Heart left ventricle (tissue), 16 donors: ENCODE results near the gene TIAM2. TPM values are rescaled to one million over a fixed set of nuclear protein-coding genes. Genes with fewer than 3 reads are reported as not detected.

Experiments
- ATAC-seq, 4 donors: fragments of 200-7000 bp; cut with Tn5 transposase; one replicate each; pipeline ENCODE4 v1.9.1; 2020 to 2022; ENCODE audit warnings: moderate library complexity in 4 of 4, mild to moderate bottlenecking in 3 of 4, moderate number of reproducible peaks in 1 of 4
- DNase-seq, 5 donors: peaks; one replicate each; pipeline ENCODE4 v3.0.0-alpha.2; 2020
- H3K27ac ChIP-seq, 12 donors: fragments of 200-600 bp; sonication (generic) in 4 of 12; one replicate each; pipeline versions ENCODE4 v1.5.0 to v1.8.0; 2016 to 2022; ENCODE audit warnings: mild to moderate bottlenecking in 2 of 12
- H3K27me3 ChIP-seq, 9 donors: fragments of 200-600 bp; sonication (generic) in 2 of 9; one replicate each; pipeline versions ENCODE4 v1.5.1 to v1.8.0; 2016 to 2022; ENCODE audit warnings: mild to moderate bottlenecking in 3 of 9
- H3K36me3 ChIP-seq, 9 donors: fragments of 200-600 bp; sonication (generic) in 2 of 9; one replicate each; pipeline versions ENCODE4 v1.5.0 to v1.8.0; 2018 to 2022; ENCODE audit warnings: mild to moderate bottlenecking in 2 of 9
- H3K4me1 ChIP-seq, 12 donors: fragments of 200-600 bp; sonication (generic) in 4 of 12; one replicate each; pipeline versions ENCODE4 v1.5.0 to v1.8.0; 2016 to 2022; ENCODE audit warnings: mild to moderate bottlenecking in 3 of 12
- H3K4me3 ChIP-seq, 12 donors: fragments of 200-600 bp; sonication (generic) in 4 of 12; one replicate each; pipeline versions ENCODE4 v1.5.0 to v1.8.0; 2017 to 2022; ENCODE audit warnings: mild to moderate bottlenecking in 9 of 12, moderate library complexity in 4 of 12
- H3K9me3 ChIP-seq, 12 donors: fragments of 200-600 bp; sonication (generic) in 4 of 12; one replicate each; pipeline versions ENCODE4 v1.5.0 to v1.8.0; 2016 to 2022; ENCODE audit warnings: mild to moderate bottlenecking in 1 of 12
- CTCF ChIP-seq, 12 donors: fragments of 200-600 bp; sonication (generic) in 4 of 12; IDR thresholded peaks; one replicate each; pipeline versions ENCODE4 v1.5.0 to v1.8.0; 2018 to 2022; ENCODE audit warnings: antibody characterized with exemption in 12 of 12, mild to moderate bottlenecking in 5 of 12
- POLR2A ChIP-seq, 2 donors: fragments of 450-650 bp; IDR thresholded peaks; one replicate each; pipeline ENCODE4 v1.6.1; 2017; ENCODE audit warnings: antibody characterized with exemption in 2 of 2, mild to moderate bottlenecking in 2 of 2, moderate library complexity in 2 of 2
- WGBS, 4 donors: extraction: QIAGEN DNeasy Blood & Tissue Kit in 2 of 4; methylation state at CpG; one replicate each; pipeline versions ENCODE4 v1.1.5 to v1.1.7; 2013 to 2018; 5-methylcytosine and 5-hydroxymethylcytosine counted together
- intact Hi-C, 10 donors: fragments of 100-400 bp; cut with DNase I; formaldehyde crosslinking; loops; one replicate each; pipeline versions ENCODE4 v1.11.1 to v1.14.2; 2022
- polyA plus RNA-seq, 2 donors: library from polyadenylated mRNA; stranded (reverse); fragments of 200-250 nt; gene quantifications; one replicate each; pipeline ENCODE4 v1.2.3, GENCODE V29; 2013
- total RNA-seq, 9 donors: library from RNA; depleted of rRNA in 2 of 9; stranded (reverse); fragments of >200 nt in 2 of 9; fragmentation: NEBNext Ultra II Directional in 3 of 9; extraction: Animal tissue kit (Norgen Biotek cat#: 25700) in 3 of 9; gene quantifications; one replicate each; pipeline versions ENCODE4 v1.1.0 to v1.2.4, GENCODE V29; 2016 to 2023
- donor health status: ischemic (EF 13 %, LVEDD 7.1; RV severe dilation, severe dysfunction).
- donor health status: healthy with polysubstance abuse.
- donor health status: DM: no; HTN: yes; CAD: no.
- donor health status: DM: no; HTN: no; CAD: no.
- donor health status: ischemic (EF 25% LVEDD 6.9; RV normal size, moderate dysfunction).
- donor health status: ischemic (EF 25% LVEDD 5.7; RV mildly dilated, moderate dysfunction).
- donor health status: healthy.
- donor health status: DM: yes; HTN: yes; CAD: no.
- donor health status: ischemic (EF 35%, LVEDD 5.7; RV mildly dilated, moderate dysfunction).
- donor health status: nonischemic (EF 11% LVEDD 7.7; RV severe dilation, severe dysfunction).
- donor health status: DM: yes; HTN: yes; CAD: no.
- donor health status: PGD.
- donor health status: ischemic (EF 29% LVEDD 5.4; RV normal size, mild dysfunction).
- donor health status: nonischemic (EF 23%, LVEDD 6.1; RV moderate dilation, normal function).

TIAM2 gene
- total and polyA plus RNA-seq, 11 donors: 4.6 to 16.5 (median 12.6) TPM

GRCh38 chr6:155108070-155108820 lies 113.1 kb downstream of the TIAM2 start:
- no peak for TF ChIP-seq CTCF (IDR thresholded peaks at IDR 0.05)
- TF ChIP-seq POLR2A (IDR thresholded peaks at IDR 0.05): no peak
- H3K27ac ChIP-seq: no peak overlapping the region
- peak in 3 of 4 donors; percentile 17 to 29 (median 25) for ATAC-seq
- peak overlapping the region in 8 of 12 donors; percentile 2 to 50 (median 36) for H3K4me3 ChIP-seq
- H3K4me1 ChIP-seq: peaks cover 0 to 6% (median 0%) of the 10 kb centered on the region in 12 donors
- no peaks in the 10 kb centered on the region for H3K36me3 ChIP-seq
- DNase-seq: no peak
- no peaks in the 10 kb centered on the region for H3K27me3 ChIP-seq
- intact Hi-C loops: no loop called here
- 33 to 41% (median 39%) methylated on average over 11 of the region's 11 CpGs for WGBS, 4 donors
- H3K9me3 ChIP-seq: no peaks in the 10 kb centered on the region

- Histone ChIP-seq H3K4me3 (no peak overlapping the region), H3K27ac (no peak overlapping the region), H3K9me3 (no peaks in the 10 kb centered on the region), H3K4me1 (peaks cover 0 to 6% (median 0%) of the 10 kb centered on the region in 12 donors), H3K36me3 (no peaks in the 10 kb centered on the region), H3K27me3 (no peaks in the 10 kb centered on the region)
- intact Hi-C loops: no loop called here
- DNase-seq: no peak
- no peak for TF ChIP-seq POLR2A (IDR thresholded peaks at IDR 0.05)
- no peak for TF ChIP-seq CTCF (IDR thresholded peaks at IDR 0.05)
- WGBS, 4 donors: 78 to 85% (median 84%) methylated on average over 2 of the region's 2 CpGs
- ATAC-seq: no peak
Measured at GRCh38 chr6:155110721-155111120, 115.6 kb downstream of the TIAM2 start.

GRCh38 chr6:155112757-155113156 lies 117.6 kb downstream of the TIAM2 start:
- Histone ChIP-seq H3K4me1 (peaks cover 0 to 6% (median 0%) of the 10 kb centered on the region in 12 donors), H3K4me3 (no peak overlapping the region), H3K27me3 (no peaks in the 10 kb centered on the region), H3K9me3 (no peaks in the 10 kb centered on the region), H3K36me3 (no peaks in the 10 kb centered on the region), H3K27ac (no peak overlapping the region)
- ATAC-seq: no peak
- WGBS, 4 donors: 77 to 83% (median 79%) methylated on average over 7 of the region's 7 CpGs
- no peak for DNase-seq
- intact Hi-C loops: no loop called here
- TF ChIP-seq CTCF (IDR thresholded peaks at IDR 0.05): no peak
- no peak for TF ChIP-seq POLR2A (IDR thresholded peaks at IDR 0.05)

GRCh38 chr6:155115893-155116570 lies 120.9 kb downstream of the TIAM2 start:
- intact Hi-C loops: no loop called here
- peaks cover 0 to under 1% (median 0%) of the 10 kb centered on the region in 12 donors for H3K4me1 ChIP-seq
- no peak for DNase-seq
- H3K36me3 ChIP-seq: no peaks in the 10 kb centered on the region
- WGBS, 4 donors: 70 to 81% (median 76%) methylated on average over 4 of the region's 4 CpGs
- H3K9me3 ChIP-seq: no peaks in the 10 kb centered on the region
- no peak overlapping the region for H3K27ac ChIP-seq
- ATAC-seq: no peak
- TF ChIP-seq POLR2A (IDR thresholded peaks at IDR 0.05) (no peak), CTCF (IDR thresholded peaks at IDR 0.05) (no peak)
- H3K4me3 ChIP-seq: no peak overlapping the region
- H3K27me3 ChIP-seq: no peaks in the 10 kb centered on the region
